Fibroblast of pulmonary artery (primary cell): ENCODE results near the gene MVB12B.
A peak's percentile ranks its signal among the peaks of the same experiment; 100 is the strongest.

Experiments
- DNase-seq: peaks from one replicate; pipeline ENCODE4 v3.0.0-alpha.2; 2010; ENCODE audit warnings: low read depth
- H3K4me3 ChIP-seq: replicated peaks from 2 replicates; pipeline ENCODE4 v1.5.1; 2011; ENCODE audit warnings: low read depth, mild to moderate bottlenecking, control low read depth, low read length, moderate library complexity
- TF ChIP-seq, protein P1 (sequence below): IDR thresholded peaks from 2 replicates; pipeline ENCODE4 v1.5.1; 2011; ENCODE audit warnings: mild to moderate bottlenecking, control low read depth, low read length, inconsistent platforms; ENCODE audit errors: missing control alignments

The MVB12B gene

DNA sequence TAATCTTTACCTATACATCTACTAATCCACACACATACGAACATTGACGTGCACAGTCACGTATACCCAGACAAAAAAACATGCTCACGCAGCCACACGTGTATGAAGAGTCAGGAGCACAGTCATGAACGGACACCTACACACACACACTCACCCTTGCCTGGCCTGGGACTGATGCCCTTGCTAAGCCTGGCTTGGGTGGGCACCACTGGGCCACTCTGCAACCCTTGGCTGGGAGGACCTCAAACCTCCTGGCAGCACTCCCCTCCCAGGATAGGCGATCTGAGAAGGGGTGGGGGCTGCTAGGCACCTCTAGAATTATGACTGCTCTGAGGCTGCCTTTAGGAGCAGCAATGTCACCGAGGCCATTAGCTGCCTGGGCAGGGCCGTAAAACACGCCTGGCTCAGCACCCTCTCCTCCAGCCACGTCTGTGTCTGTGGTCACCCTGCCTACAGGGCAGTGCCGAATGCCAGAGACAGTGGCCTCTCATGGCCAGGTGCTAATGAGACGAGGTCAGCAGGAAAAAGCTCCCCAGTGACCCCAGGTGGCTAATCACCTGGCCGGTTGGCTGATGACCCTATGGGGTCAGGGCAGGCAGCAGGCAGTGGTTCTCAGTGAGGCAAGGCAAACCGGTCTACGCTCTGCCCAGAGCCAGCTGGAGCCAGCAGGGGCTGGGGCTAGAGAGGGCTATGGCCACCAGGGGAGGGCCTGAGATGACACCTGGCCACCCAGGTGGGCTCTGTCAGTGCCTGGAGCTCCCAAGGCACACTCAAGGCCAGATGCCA lies 33.7 kb upstream of the MVB12B start:
- H3K4me3 ChIP-seq = no peak overlapping the region
- DNase-seq = no peak
- TF ChIP-seq, protein P1, sequence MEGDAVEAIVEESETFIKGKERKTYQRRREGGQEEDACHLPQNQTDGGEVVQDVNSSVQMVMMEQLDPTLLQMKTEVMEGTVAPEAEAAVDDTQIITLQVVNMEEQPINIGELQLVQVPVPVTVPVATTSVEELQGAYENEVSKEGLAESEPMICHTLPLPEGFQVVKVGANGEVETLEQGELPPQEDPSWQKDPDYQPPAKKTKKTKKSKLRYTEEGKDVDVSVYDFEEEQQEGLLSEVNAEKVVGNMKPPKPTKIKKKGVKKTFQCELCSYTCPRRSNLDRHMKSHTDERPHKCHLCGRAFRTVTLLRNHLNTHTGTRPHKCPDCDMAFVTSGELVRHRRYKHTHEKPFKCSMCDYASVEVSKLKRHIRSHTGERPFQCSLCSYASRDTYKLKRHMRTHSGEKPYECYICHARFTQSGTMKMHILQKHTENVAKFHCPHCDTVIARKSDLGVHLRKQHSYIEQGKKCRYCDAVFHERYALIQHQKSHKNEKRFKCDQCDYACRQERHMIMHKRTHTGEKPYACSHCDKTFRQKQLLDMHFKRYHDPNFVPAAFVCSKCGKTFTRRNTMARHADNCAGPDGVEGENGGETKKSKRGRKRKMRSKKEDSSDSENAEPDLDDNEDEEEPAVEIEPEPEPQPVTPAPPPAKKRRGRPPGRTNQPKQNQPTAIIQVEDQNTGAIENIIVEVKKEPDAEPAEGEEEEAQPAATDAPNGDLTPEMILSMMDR = no peak

DNA sequence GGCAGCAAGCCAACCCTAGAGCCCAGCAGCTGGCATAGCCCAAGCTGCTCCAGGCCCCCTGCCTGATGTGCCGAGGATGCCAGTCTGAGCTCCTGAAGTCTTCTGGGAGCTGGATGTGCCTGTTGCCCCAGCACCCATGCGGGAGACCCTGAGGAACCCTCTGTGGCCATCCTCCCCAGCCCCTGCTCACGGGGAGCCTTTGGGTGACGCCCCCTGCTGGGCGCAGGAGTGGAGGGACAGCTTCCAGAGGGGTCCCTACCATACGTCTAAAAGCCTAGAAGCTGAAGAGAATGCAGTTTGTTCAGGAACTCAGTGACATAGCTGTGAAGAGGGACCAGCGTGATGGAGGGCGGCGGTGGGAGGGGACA lies 33.1 kb upstream of the MVB12B start:
- TF ChIP-seq, protein P1 = peak; percentile 19
- DNase-seq = no peak
- no peak overlapping the region for H3K4me3 ChIP-seq

DNA sequence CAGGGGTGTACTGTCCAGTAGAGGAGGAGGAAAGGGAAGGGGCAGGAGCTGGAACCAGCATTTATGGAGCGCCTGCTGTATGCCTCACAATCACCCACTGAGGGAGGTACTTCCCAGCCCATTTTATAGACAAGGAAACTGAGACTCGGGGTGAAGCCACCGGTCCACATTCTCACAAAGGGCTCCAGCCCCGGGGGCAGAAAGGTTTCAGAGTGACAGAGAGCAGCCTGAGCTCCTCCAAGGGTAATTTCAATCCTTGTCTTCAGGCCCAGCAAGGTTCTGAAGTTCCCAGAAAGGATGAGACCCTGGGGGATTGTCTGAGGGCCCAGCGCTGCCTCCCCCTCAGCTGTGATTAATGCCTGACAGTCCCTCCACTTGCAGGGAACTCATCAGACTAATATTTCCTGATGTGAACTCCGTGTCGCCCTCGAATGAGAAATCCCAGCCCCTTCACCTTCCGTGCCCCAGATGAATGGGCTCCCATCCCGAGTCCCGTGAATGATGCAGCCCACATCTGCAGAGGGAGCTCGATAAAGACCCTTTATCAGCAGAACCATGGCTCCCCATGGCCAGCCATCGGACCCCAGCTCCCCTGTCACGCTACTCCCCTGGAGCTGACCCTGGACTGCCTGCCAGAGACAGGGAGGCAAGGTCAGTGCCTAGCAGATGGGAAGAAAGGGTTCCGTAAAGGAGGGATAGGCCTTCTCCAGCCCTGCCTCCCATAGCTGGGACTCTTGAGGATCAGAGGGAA lies 32.1 kb upstream of the MVB12B start:
- TF ChIP-seq, protein P1 = no peak

DNA sequence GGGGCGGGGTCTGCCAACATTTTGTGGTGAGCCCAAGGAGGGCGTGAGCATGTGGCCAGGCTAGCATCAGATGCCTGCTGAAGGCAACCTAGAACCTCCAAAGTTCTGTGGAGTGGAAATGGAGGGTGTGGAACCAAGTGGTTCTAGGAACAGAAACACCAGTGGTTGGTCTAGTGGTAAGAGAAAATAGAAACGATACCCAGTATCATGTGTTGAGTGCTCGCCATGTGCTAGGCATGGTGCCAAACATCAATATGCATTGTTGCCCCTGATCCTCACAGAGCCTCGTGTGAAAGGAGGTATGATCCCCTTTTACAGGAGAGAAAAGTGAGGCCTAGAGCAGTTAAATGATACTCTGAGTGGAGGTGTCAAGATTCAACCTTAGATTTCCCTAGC lies 31.5 kb upstream of the MVB12B start:
- no peak for DNase-seq
- no peak overlapping the region for H3K4me3 ChIP-seq
- TF ChIP-seq, protein P1 = no peak

More for the DNA sequence above, 32.1 kb upstream of the MVB12B start:
- DNase-seq = no peak
- no peak overlapping the region for H3K4me3 ChIP-seq

- TF ChIP-seq, protein P1 = no peak
- no peak overlapping the region for H3K4me3 ChIP-seq
- DNase-seq = no peak
Observed at GRCh38 chr9:126295516-126295915, 31.1 kb upstream of the MVB12B start.

- TF ChIP-seq, protein P1 = no peak
- no peak overlapping the region for H3K4me3 ChIP-seq
- no peak for DNase-seq
Observed at GRCh38 chr9:126295936-126296600, 30.6 kb upstream of the MVB12B start.
